ENCODE measurements around the gene TSPAN33. TPM values are rescaled to one million over a fixed set of nuclear protein-coding genes. Genes with fewer than 3 reads are reported as not detected.

Gene TSPAN33
- polyA plus RNA-seq, 4 donors, result 0.67 to 12.6 (median 4.7) TPM

- Histone ChIP-seq H3K4me1 (ENCODE audit: control insufficient read depth in 3 of 3, insufficient read depth in 2 of 3, low read depth in 1 of 3, low read length in 2 of 3) (no peaks in the 10 kb centered on the region), H3K27me3 (ENCODE audit: control insufficient read depth in 3 of 3, insufficient read depth in 3 of 3, low read length in 3 of 3) (no peaks in the 10 kb centered on the region), H3K36me3 (ENCODE audit: control insufficient read depth in 3 of 3, insufficient read depth in 2 of 3, low read depth in 1 of 3, low read length in 3 of 3) (peaks cover 0 to 6% (median 0%) of the 10 kb centered on the region in 3 donors), H3K9me3 (ENCODE audit: control insufficient read depth in 2 of 2, insufficient read depth in 1 of 2, low read depth in 1 of 2, low read length in 1 of 2) (no peaks in the 10 kb centered on the region), H3K4me3 (ENCODE audit: low read depth in 1 of 3, low read length in 3 of 3) (no peak overlapping the region), H3K27ac (ENCODE audit: low read depth in 1 of 3, low read length in 2 of 3) (no peak overlapping the region)
- 84 to 95% (median 85%) methylated on average over 5 of the region's 5 CpGs for whole genome bisulfite sequencing, 3 donors
- DNase-seq (no peak), FAIRE-seq (no peak)
These were observed 17.2 kb downstream of the TSPAN33 start for GRCh38 chr7:129161524-129162225.

- Histone ChIP-seq H3K27me3 (ENCODE audit: control insufficient read depth in 3 of 3, insufficient read depth in 3 of 3, low read length in 3 of 3) (no peaks in the 10 kb centered on the region), H3K27ac (ENCODE audit: low read depth in 1 of 3, low read length in 2 of 3) (no peak overlapping the region), H3K4me3 (ENCODE audit: low read depth in 1 of 3, low read length in 3 of 3) (no peak overlapping the region), H3K9me3 (ENCODE audit: control insufficient read depth in 2 of 2, insufficient read depth in 1 of 2, low read depth in 1 of 2, low read length in 1 of 2) (no peaks in the 10 kb centered on the region), H3K36me3 (ENCODE audit: control insufficient read depth in 3 of 3, insufficient read depth in 2 of 3, low read depth in 1 of 3, low read length in 3 of 3) (peaks cover 0 to 11% (median 0%) of the 10 kb centered on the region in 3 donors), H3K4me1 (ENCODE audit: control insufficient read depth in 3 of 3, insufficient read depth in 2 of 3, low read depth in 1 of 3, low read length in 2 of 3) (no peaks in the 10 kb centered on the region)
- FAIRE-seq (no peak), DNase-seq (no peak)
- 77 to 87% (median 84%) methylated on average over 5 of the region's 5 CpGs for WGBS, 3 donors
These were observed 18.2 kb downstream of the TSPAN33 start for GRCh38 chr7:129162732-129163131.

DNA sequence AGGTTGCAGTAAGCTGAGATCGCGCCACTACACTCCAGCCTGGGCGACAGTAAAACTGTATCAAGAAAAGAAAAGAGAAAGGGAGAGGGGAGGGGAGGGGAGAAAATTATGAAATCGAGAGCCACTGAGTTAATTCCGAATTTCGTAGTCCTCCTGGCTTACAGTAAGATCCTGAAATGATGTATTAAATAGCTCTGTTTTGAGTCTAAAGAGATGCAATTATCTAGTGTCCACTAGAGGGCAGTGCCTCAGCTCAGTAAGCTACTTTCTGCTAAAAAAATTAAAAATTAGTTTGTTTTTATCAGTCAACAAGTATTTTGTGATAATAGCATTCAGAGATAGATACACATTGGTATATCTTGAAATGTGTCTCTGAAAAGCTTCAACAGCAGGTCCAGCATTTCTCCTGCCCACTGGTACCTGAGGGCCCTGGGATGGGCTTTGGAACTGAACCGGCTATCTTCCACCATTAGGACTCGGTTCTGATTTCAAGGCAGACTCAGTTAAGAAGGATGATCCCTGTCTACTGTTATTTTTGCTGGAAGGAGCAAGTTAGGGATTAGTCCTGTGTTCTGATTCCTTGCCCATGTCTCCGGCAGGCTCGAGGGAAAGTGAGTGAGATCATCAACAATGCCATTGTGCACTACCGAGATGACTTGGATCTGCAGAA, 19.5 kb downstream of the TSPAN33 start:
- WGBS, 3 donors, result 59 to 62% (median 60%) methylated on average over 11 of the region's 11 CpGs
- Histone ChIP-seq H3K9me3 (ENCODE audit: control insufficient read depth in 2 of 2, insufficient read depth in 1 of 2, low read depth in 1 of 2, low read length in 1 of 2) (no peaks in the 10 kb centered on the region), H3K27ac (ENCODE audit: low read depth in 1 of 3, low read length in 2 of 3) (no peak overlapping the region), H3K4me1 (ENCODE audit: control insufficient read depth in 3 of 3, insufficient read depth in 2 of 3, low read depth in 1 of 3, low read length in 2 of 3) (peaks cover 0 to 3% (median 0%) of the 10 kb centered on the region in 3 donors), H3K27me3 (ENCODE audit: control insufficient read depth in 3 of 3, insufficient read depth in 3 of 3, low read length in 3 of 3) (no peaks in the 10 kb centered on the region), H3K4me3 (ENCODE audit: low read depth in 1 of 3, low read length in 3 of 3) (no peak overlapping the region), H3K36me3 (ENCODE audit: control insufficient read depth in 3 of 3, insufficient read depth in 2 of 3, low read depth in 1 of 3, low read length in 3 of 3) (peaks cover 0 to 11% (median 0%) of the 10 kb centered on the region in 3 donors)
- FAIRE-seq, result no peak
- peak; percentile 29 to 62 for DNase-seq

- 74 to 85% (median 80%) methylated on average over 4 of the region's 4 CpGs for WGBS, 3 donors
- no peak overlapping the region for H3K27ac ChIP-seq (ENCODE audit: low read depth in 1 of 3, low read length in 2 of 3)
- no peak for FAIRE-seq
- H3K36me3 ChIP-seq (ENCODE audit: control insufficient read depth in 3 of 3, insufficient read depth in 2 of 3, low read depth in 1 of 3, low read length in 3 of 3), result peaks cover 0 to 11% (median 0%) of the 10 kb centered on the region in 3 donors
- peaks cover 0 to 10% (median 4%) of the 10 kb centered on the region in 3 donors for H3K4me1 ChIP-seq (ENCODE audit: control insufficient read depth in 3 of 3, insufficient read depth in 2 of 3, low read depth in 1 of 3, low read length in 2 of 3)
- H3K4me3 ChIP-seq (ENCODE audit: low read depth in 1 of 3, low read length in 3 of 3), result no peak overlapping the region
- no peak for DNase-seq
- H3K9me3 ChIP-seq (ENCODE audit: control insufficient read depth in 2 of 2, insufficient read depth in 1 of 2, low read depth in 1 of 2, low read length in 1 of 2), result no peaks in the 10 kb centered on the region
- H3K27me3 ChIP-seq (ENCODE audit: control insufficient read depth in 3 of 3, insufficient read depth in 3 of 3, low read length in 3 of 3), result no peaks in the 10 kb centered on the region
These were observed 22.2 kb downstream of the TSPAN33 start for GRCh38 chr7:129166745-129167144.

DNA sequence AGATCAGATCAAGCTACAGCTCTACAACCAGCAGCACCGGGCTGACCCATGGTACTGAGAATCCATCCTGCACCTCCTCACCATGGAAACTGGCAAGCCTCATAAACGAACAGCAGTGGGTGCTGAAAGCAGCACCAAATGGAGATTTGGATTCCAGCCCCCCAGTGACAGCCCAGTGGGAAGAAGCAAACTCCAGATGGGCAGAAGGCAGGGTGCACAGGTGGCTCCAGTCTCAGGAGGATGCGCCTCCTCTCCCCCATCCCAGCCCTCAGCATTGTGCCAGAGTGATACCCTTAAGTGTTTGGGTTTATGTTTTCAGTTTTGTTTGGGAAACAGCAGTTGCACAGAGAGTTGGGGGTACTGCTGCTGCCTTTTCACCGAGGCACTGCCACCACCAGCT, 23.3 kb downstream of the TSPAN33 start:
- Histone ChIP-seq H3K27me3 (ENCODE audit: control insufficient read depth in 3 of 3, insufficient read depth in 3 of 3, low read length in 3 of 3) (no peaks in the 10 kb centered on the region), H3K9me3 (ENCODE audit: control insufficient read depth in 2 of 2, insufficient read depth in 1 of 2, low read depth in 1 of 2, low read length in 1 of 2) (no peaks in the 10 kb centered on the region), H3K36me3 (ENCODE audit: control insufficient read depth in 3 of 3, insufficient read depth in 2 of 3, low read depth in 1 of 3, low read length in 3 of 3) (peaks cover 0 to 6% (median 0%) of the 10 kb centered on the region in 3 donors), H3K27ac (ENCODE audit: low read depth in 1 of 3, low read length in 2 of 3) (no peak overlapping the region), H3K4me1 (ENCODE audit: control insufficient read depth in 3 of 3, insufficient read depth in 2 of 3, low read depth in 1 of 3, low read length in 2 of 3) (peaks cover 0 to 10% (median 4%) of the 10 kb centered on the region in 3 donors), H3K4me3 (ENCODE audit: low read depth in 1 of 3, low read length in 3 of 3) (no peak overlapping the region)
- DNase-seq (no peak), FAIRE-seq (no peak)
- 74 to 77% (median 76%) methylated on average over 4 of the region's 4 CpGs for WGBS, 3 donors

DNA sequence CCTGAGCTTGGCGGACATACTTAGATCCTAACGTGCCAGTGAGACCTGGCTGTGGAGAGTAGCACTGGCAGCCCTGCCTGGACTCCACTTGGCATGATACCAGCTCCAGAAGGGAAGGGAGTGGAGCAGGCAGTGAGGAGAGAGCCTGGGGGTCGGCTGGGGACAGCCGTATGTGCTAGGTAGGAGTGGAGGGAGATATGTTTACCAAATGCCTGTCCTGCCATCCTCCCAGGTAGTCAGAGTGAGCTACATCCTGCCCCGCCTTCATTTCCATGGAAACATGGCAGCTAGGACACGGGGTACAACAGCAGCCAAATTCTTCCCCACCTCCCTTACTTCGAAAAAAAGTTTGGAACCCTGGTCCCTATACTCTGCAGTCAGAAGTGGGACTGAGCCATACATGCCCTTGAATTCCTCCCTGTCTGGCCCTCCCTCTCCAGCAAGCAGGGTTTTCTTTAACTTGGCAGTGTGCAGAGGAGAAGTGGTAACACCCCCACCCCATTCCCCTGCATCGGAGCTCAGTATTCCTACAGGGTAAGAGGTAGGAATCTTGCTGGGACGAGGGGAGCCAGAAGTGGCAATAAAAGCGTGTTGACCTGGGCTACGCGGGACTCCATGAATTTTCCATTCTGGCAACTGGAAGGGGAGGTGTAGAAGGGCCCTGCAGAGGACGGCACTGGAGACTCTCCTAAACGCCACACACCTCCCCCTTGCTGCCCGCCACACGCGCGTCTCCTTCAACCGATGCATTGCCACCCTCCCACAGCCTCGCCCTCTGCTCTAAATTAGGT, 23.9 kb downstream of the TSPAN33 start:
- no peaks in the 10 kb centered on the region for H3K9me3 ChIP-seq (ENCODE audit: control insufficient read depth in 2 of 2, insufficient read depth in 1 of 2, low read depth in 1 of 2, low read length in 1 of 2)
- H3K27ac ChIP-seq (ENCODE audit: low read depth in 1 of 3, low read length in 2 of 3), result peak overlapping the region in 1 of 3 donors; percentile 30
- 41 to 53% (median 50%) methylated on average over 20 of the region's 20 CpGs for WGBS, 3 donors
- no peak overlapping the region for H3K4me3 ChIP-seq (ENCODE audit: low read depth in 1 of 3, low read length in 3 of 3)
- DNase-seq, result no peak
- peaks cover 0 to 6% (median 0%) of the 10 kb centered on the region in 3 donors for H3K36me3 ChIP-seq (ENCODE audit: control insufficient read depth in 3 of 3, insufficient read depth in 2 of 3, low read depth in 1 of 3, low read length in 3 of 3)
- H3K27me3 ChIP-seq (ENCODE audit: control insufficient read depth in 3 of 3, insufficient read depth in 3 of 3, low read length in 3 of 3), result no peaks in the 10 kb centered on the region
- no peak for FAIRE-seq
- H3K4me1 ChIP-seq (ENCODE audit: control insufficient read depth in 3 of 3, insufficient read depth in 2 of 3, low read depth in 1 of 3, low read length in 2 of 3), result peaks cover 0 to 10% (median 4%) of the 10 kb centered on the region in 3 donors

GRCh38 chr7:129169171-129169671, 24.7 kb downstream of the TSPAN33 start:
- Histone ChIP-seq H3K27me3 (ENCODE audit: control insufficient read depth in 3 of 3, insufficient read depth in 3 of 3, low read length in 3 of 3) (no peaks in the 10 kb centered on the region), H3K4me3 (ENCODE audit: low read depth in 1 of 3, low read length in 3 of 3) (peak overlapping the region; percentile 43 to 52 (median 49)), H3K9me3 (ENCODE audit: control insufficient read depth in 2 of 2, insufficient read depth in 1 of 2, low read depth in 1 of 2, low read length in 1 of 2) (no peaks in the 10 kb centered on the region), H3K27ac (ENCODE audit: low read depth in 1 of 3, low read length in 2 of 3) (peak overlapping the region in 2 of 3 donors; percentile 49 to 52), H3K36me3 (ENCODE audit: control insufficient read depth in 3 of 3, insufficient read depth in 2 of 3, low read depth in 1 of 3, low read length in 3 of 3) (peaks cover 0 to 6% (median 0%) of the 10 kb centered on the region in 3 donors), H3K4me1 (ENCODE audit: control insufficient read depth in 3 of 3, insufficient read depth in 2 of 3, low read depth in 1 of 3, low read length in 2 of 3) (peaks cover 0 to 10% (median 4%) of the 10 kb centered on the region in 3 donors)
- DNase-seq, result peak; percentile 21 to 73
- 1 to 3% (median 2%) methylated on average over 31 to 47 of the region's 47 CpGs for WGBS, 3 donors
- FAIRE-seq, result no peak

Measured in small intestine (tissue), 7 donors.